ENCODE results near the gene WASF1. TPM values are rescaled to one million over a fixed set of nuclear protein-coding genes. Genes with fewer than 3 reads are reported as not detected.
A peak's percentile ranks its signal among the peaks of the same experiment; 100 is the strongest.

Gene WASF1
- total and polyA plus RNA-seq, 7 experiments from 2014 or later, result 0.19 to 4.7 (median 0.51) TPM

DNA sequence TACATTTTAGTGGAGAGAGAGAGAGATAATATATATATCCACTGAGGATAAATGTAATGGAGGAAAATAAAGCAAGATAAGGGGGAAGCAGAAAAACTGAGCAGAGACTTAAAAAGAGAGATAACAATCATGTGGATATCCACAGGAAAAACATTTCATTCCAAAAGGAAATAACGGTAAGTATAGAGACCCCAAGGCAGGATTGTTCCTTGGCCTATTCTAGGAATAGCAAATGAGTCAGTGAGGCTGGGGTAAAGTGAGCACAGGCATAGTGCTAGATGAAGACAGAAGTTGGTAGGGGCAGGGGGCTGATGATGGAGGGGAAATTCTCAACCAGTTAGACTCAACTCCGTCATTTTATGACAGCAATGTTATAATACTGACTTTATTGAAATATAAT is 12.0 kb upstream of the WASF1 start:
- H3K4me1 Mint-ChIP-seq, result peaks cover 11 to 28% (median 26%) of the 10 kb centered on the region in 7 donors
- H3K4me3 ChIP-seq (ENCODE audit: low read length), result no peak overlapping the region
- no peak overlapping the region for H3K27ac Mint-ChIP-seq
- H3K27ac ChIP-seq (ENCODE audit: low read depth, low read length), result no peak overlapping the region
- H3K27me3 Mint-ChIP-seq, result no peaks in the 10 kb centered on the region
- no peak for ATAC-seq
- POLR2A ChIA-PET, result interaction anchor here (1.0 kb wide), 2 partner anchors 10 to 11 kb away, joined by 3 to 7 read pairs; partner anchors contain the start of gene CDC40
- H3K4me1 ChIP-seq (ENCODE audit: control insufficient read depth in 2 of 2, insufficient read depth in 2 of 2, low read length in 2 of 2), result peaks cover 4 to 13% of the 10 kb centered on the region in 2 donors
- no peaks in the 10 kb centered on the region for H3K9me3 Mint-ChIP-seq
- no peaks in the 10 kb centered on the region for H3K9me3 ChIP-seq (ENCODE audit: control insufficient read depth in 2 of 3, low read length in 3 of 3)
- no peak overlapping the region for H3K4me3 Mint-ChIP-seq
- CTCF ChIA-PET, result no interaction called here
- intact Hi-C loops (cut with micrococcal nuclease), result no loop called here
- H3K36me3 ChIP-seq (ENCODE audit: control insufficient read depth in 2 of 3, insufficient read depth in 3 of 3, low read length in 3 of 3), result peaks cover 0 to 13% (median 0%) of the 10 kb centered on the region in 3 experiments
- H3K36me3 Mint-ChIP-seq, result peaks cover 0 to 13% (median 10%) of the 10 kb centered on the region in 5 donors
- no peak for DNase-seq
- H3K27me3 ChIP-seq (ENCODE audit: control insufficient read depth in 2 of 2, insufficient read depth in 2 of 2, low read length in 2 of 2), result no peaks in the 10 kb centered on the region

DNA sequence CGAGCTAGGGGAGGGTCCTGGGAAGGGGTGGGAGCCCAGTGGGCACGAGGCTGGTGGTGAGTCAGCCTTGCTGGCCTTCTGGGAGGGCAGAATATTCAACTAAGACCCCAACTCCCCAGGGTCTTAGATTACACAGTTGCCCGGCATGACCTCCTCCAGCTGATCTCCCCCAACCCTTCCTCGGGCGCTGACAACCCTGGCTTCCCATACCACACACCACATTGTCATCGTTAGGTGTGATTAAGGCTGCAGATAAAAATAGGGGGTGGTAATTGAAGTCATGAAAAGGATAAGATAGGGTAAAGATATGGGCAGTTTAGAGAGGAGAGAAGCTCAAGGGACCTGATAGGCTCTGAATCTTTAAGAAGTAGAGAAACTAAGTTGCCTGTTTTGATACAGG is 11.3 kb upstream of the WASF1 start:
- H3K36me3 ChIP-seq (ENCODE audit: control insufficient read depth in 2 of 3, insufficient read depth in 3 of 3, low read length in 3 of 3), result peaks cover 0 to 13% (median 0%) of the 10 kb centered on the region in 3 experiments
- intact Hi-C loops (cut with micrococcal nuclease), result no loop called here
- Mint-ChIP-seq H3K9me3 (no peaks in the 10 kb centered on the region), H3K27ac (no peak overlapping the region), H3K36me3 (peaks cover 0 to 16% (median 10%) of the 10 kb centered on the region in 5 donors), H3K4me3 (no peak overlapping the region), H3K27me3 (no peaks in the 10 kb centered on the region), H3K4me1 (peaks cover 15 to 30% (median 20%) of the 10 kb centered on the region in 7 donors)
- no peak overlapping the region for H3K4me3 ChIP-seq (ENCODE audit: low read length)
- H3K27me3 ChIP-seq (ENCODE audit: control insufficient read depth in 2 of 2, insufficient read depth in 2 of 2, low read length in 2 of 2), result no peaks in the 10 kb centered on the region
- POLR2A ChIA-PET, result interaction anchor here (1.0 kb wide), 2 partner anchors 9 to 10 kb away, joined by 3 to 7 read pairs; partner anchors contain the start of gene CDC40
- DNase-seq (no peak), ATAC-seq (no peak)
- no peak overlapping the region for H3K27ac ChIP-seq (ENCODE audit: low read depth, low read length)
- H3K9me3 ChIP-seq (ENCODE audit: control insufficient read depth in 2 of 3, low read length in 3 of 3), result no peaks in the 10 kb centered on the region
- CTCF ChIA-PET, result no interaction called here
- peaks cover 4 to 13% of the 10 kb centered on the region in 2 donors for H3K4me1 ChIP-seq (ENCODE audit: control insufficient read depth in 2 of 2, insufficient read depth in 2 of 2, low read length in 2 of 2)

DNA sequence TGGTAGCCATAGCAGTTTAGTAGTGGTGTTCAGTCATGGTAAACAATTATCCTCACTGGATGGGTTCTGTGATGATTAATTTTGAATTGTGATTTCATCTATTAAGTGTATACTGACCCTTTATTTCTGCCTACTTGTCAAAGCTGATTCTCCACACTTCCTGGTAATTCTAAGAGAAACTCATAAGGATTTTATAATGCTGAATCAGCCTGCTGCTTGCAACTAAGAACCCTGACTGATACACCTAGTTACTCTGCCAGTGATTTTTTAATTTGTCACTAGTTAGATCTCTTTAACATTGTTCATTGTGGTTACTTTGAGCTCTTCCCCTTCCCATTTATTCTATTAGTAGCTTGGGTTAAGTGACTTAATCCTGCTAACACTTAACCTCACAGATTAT is 9.3 kb upstream of the WASF1 start:
- Histone ChIP-seq H3K27me3 (ENCODE audit: control insufficient read depth in 2 of 2, insufficient read depth in 2 of 2, low read length in 2 of 2) (no peaks in the 10 kb centered on the region), H3K4me1 (ENCODE audit: control insufficient read depth in 2 of 2, insufficient read depth in 2 of 2, low read length in 2 of 2) (peaks cover 4 to 13% of the 10 kb centered on the region in 2 donors), H3K36me3 (ENCODE audit: control insufficient read depth in 2 of 3, insufficient read depth in 3 of 3, low read length in 3 of 3) (peaks cover 0 to 6% (median 0%) of the 10 kb centered on the region in 3 experiments), H3K27ac (ENCODE audit: low read depth, low read length) (no peak overlapping the region), H3K4me3 (ENCODE audit: low read length) (no peak overlapping the region), H3K9me3 (ENCODE audit: control insufficient read depth in 2 of 3, low read length in 3 of 3) (no peaks in the 10 kb centered on the region)
- DNase-seq (no peak), ATAC-seq (no peak)
- Mint-ChIP-seq H3K9me3 (no peaks in the 10 kb centered on the region), H3K27ac (no peak overlapping the region), H3K4me3 (peak overlapping the region in 1 of 10 donors; percentile 37), H3K36me3 (peaks cover 0 to 9% (median 4%) of the 10 kb centered on the region in 5 donors), H3K4me1 (peaks cover 3 to 24% (median 18%) of the 10 kb centered on the region in 7 donors), H3K27me3 (no peaks in the 10 kb centered on the region)
- intact Hi-C loops (cut with micrococcal nuclease), result loop anchor here (2.0 to 10.0 kb wide), 5 partner anchors 39 to 1896 kb away; partner anchors contain the start of genes AMD1 (in 1 of the 2), FAM229B (in 1 of the 2) and TUBE1 (in 1 of the 2)
- CTCF ChIA-PET, result interaction anchor here (1.2 kb wide), 1 partner anchor 10 kb away, joined by 3 read pairs; no protein-coding TSS in a partner anchor
- POLR2A ChIA-PET, result interaction anchor here (0.6 to 1.6 kb wide), 3 partner anchors 8 to 493 kb away, joined by 3 to 4 read pairs (median 3); partner anchors contain the start of genes CDC40 and WASF1

DNA sequence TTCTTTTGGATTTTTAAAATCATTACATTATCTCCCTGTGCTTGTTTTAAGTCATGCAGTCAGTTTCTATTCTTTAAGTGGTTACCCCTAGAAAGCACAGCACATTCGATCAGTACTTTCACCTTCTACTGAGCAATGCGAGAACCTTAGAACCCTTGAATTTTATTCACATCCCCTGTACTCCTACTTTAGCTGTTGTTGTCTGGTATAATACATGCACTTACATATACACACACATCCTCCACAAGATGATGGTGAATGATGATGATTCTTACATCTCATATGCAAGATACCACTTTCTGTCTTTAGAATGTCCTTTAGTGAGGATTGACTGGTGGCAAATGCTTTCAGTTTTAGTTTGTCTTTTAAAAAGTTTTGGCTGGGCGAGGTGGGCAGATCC is 6.4 kb upstream of the WASF1 start:
- H3K27ac ChIP-seq (ENCODE audit: low read depth, low read length), result no peak overlapping the region
- H3K9me3 ChIP-seq (ENCODE audit: control insufficient read depth in 2 of 3, low read length in 3 of 3), result no peaks in the 10 kb centered on the region
- DNase-seq (no peak), ATAC-seq (no peak)
- CTCF ChIA-PET, result no interaction called here
- POLR2A ChIA-PET, result interaction anchor here (0.7 kb wide), 1 partner anchor 1135 kb away, joined by 3 read pairs; no protein-coding TSS in a partner anchor
- H3K27me3 ChIP-seq (ENCODE audit: control insufficient read depth in 2 of 2, insufficient read depth in 2 of 2, low read length in 2 of 2), result no peaks in the 10 kb centered on the region
- peaks cover 0 to 7% (median 4%) of the 10 kb centered on the region in 5 donors for H3K36me3 Mint-ChIP-seq
- H3K9me3 Mint-ChIP-seq, result no peaks in the 10 kb centered on the region
- peak overlapping the region in 3 of 9 donors; percentile 5 to 27 (median 16) for H3K27ac Mint-ChIP-seq
- H3K36me3 ChIP-seq (ENCODE audit: control insufficient read depth in 2 of 3, insufficient read depth in 3 of 3, low read length in 3 of 3), result no peaks in the 10 kb centered on the region
- H3K4me3 ChIP-seq (ENCODE audit: low read length), result no peak overlapping the region
- no peaks in the 10 kb centered on the region for H3K27me3 Mint-ChIP-seq
- intact Hi-C loops (cut with micrococcal nuclease), result loop anchor here (5.0 to 10.0 kb wide), 4 partner anchors 41 to 1899 kb away; partner anchors contain the start of genes AMD1 (in 1 of the 2), FAM229B (in 1 of the 2) and TUBE1 (in 1 of the 2)
- peaks cover 0 to 22% (median 16%) of the 10 kb centered on the region in 7 donors for H3K4me1 Mint-ChIP-seq
- peak overlapping the region in 9 of 10 donors; percentile 2 to 62 (median 42) for H3K4me3 Mint-ChIP-seq
- peaks cover 19 to 31% of the 10 kb centered on the region in 2 donors for H3K4me1 ChIP-seq (ENCODE audit: control insufficient read depth in 2 of 2, insufficient read depth in 2 of 2, low read length in 2 of 2)

DNA sequence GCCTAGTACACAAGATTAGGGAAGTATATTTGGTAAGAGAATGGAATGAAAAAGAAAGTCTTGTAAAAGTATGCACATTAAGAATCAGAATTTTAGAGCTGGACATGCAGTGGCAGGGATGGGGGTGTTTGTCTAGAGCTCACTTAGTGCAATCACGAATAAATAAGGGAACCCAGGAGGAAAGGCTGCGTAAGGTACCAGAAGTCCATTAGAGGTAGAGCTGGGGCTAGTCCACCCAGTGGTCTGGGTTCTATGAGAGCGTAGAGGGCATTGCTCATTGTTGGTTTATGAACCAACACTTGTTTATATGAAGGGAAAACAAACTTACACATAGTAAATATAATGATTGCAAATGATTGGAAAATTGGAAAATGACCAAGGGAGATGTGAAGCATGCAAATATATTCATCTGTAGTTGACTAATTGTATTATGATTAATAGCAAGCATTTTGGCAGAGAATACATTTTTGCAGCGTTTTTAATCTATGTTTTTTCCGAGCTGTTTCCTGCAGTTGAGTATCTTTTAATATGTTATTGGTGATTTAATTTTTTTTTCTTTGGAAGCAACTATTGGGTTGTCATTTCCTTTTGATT is 3.9 kb upstream of the WASF1 start:
- DNase-seq, result no peak

DNA sequence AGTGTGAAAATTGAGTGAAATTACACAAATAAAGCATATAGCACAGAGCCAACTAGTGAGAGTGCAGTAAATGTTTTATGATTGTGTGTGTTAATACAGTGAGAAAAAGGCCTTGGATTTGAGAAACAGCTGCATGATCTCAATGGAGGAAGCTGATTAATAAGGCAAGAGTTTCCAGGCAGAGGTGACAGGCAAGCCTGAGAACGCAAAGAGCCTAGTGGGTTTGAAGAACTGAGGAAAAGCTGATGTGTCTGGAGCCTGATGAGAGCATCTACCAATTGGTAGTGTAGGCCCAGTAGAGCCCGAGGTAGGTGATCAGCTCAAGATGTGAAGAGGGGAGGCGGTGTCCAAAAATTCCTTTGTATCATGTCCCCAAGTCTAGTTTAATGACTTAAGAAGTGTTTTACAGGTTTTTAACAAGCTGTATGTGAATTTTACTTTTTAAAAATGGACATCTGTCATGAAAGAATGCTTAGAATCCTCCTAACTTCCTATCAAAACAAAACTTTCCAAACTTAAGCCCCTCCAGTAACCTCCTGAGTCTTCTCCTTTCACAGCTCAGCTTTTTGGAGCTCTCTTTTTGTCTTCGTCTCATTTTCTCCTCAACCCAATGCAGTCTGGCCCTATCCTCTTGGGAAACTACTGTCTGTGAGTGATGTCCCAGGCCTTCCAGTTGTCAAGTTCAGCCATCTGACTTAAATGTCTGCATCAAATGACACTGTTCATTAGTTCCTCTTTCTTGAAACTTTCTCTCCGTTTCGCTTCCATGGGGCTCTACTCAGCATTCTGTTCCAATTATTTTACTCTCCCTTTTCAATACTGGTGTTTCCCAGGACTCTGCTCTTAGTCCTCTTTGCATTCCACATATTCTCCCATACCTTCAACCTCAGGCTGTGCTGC is 1.9 kb upstream of the WASF1 start:
- intact Hi-C loops (cut with micrococcal nuclease), result loop anchor here in 1 of 2 donors (2.0 to 10.0 kb wide), 7 partner anchors 19 to 1903 kb away; partner anchors contain the start of genes AMD1, FAM229B, TUBE1 and ZBTB24
- peaks cover 0 to 5% (median 0%) of the 10 kb centered on the region in 3 experiments for H3K36me3 ChIP-seq (ENCODE audit: control insufficient read depth in 2 of 3, insufficient read depth in 3 of 3, low read length in 3 of 3)
- CTCF ChIA-PET, result interaction anchor here (1.2 to 1.6 kb wide), 4 partner anchors 142 to 799 kb away, joined by 3 to 5 read pairs (median 3); partner anchors contain the start of gene AK9
- ATAC-seq (no peak), DNase-seq (no peak)
- H3K27me3 ChIP-seq (ENCODE audit: control insufficient read depth in 2 of 2, insufficient read depth in 2 of 2, low read length in 2 of 2), result no peaks in the 10 kb centered on the region
- H3K4me3 Mint-ChIP-seq, result no peak overlapping the region
- H3K4me3 ChIP-seq (ENCODE audit: low read length), result peak overlapping the region; percentile 83
- no peak overlapping the region for H3K27ac Mint-ChIP-seq
- POLR2A ChIA-PET, result interaction anchor here (0.7 to 1.9 kb wide), 7 partner anchors 7 to 1087 kb away, joined by 3 to 5 read pairs (median 3); no protein-coding TSS in a partner anchor
- peaks cover 0 to 5% (median 4%) of the 10 kb centered on the region in 5 donors for H3K36me3 Mint-ChIP-seq
- peak overlapping the region; percentile 90 for H3K27ac ChIP-seq (ENCODE audit: low read depth, low read length)
- no peaks in the 10 kb centered on the region for H3K9me3 Mint-ChIP-seq
- H3K27me3 Mint-ChIP-seq, result peaks cover 0 to 11% (median 0%) of the 10 kb centered on the region in 5 donors
- H3K4me1 Mint-ChIP-seq, result peaks cover 5 to 19% (median 15%) of the 10 kb centered on the region in 7 donors
- no peaks in the 10 kb centered on the region for H3K9me3 ChIP-seq (ENCODE audit: control insufficient read depth in 2 of 3, low read length in 3 of 3)
- H3K4me1 ChIP-seq (ENCODE audit: control insufficient read depth in 2 of 2, insufficient read depth in 2 of 2, low read length in 2 of 2), result peaks cover 17 to 23% of the 10 kb centered on the region in 2 donors

More for the DNA sequence above, 3.9 kb upstream of the WASF1 start:
- no peaks in the 10 kb centered on the region for H3K27me3 ChIP-seq (ENCODE audit: control insufficient read depth in 2 of 2, insufficient read depth in 2 of 2, low read length in 2 of 2)
- H3K4me3 ChIP-seq (ENCODE audit: low read length), result no peak overlapping the region
- Mint-ChIP-seq H3K36me3 (peaks cover 0 to 7% (median 5%) of the 10 kb centered on the region in 5 donors), H3K4me3 (no peak overlapping the region), H3K9me3 (no peaks in the 10 kb centered on the region), H3K27ac (no peak overlapping the region), H3K4me1 (peaks cover 3 to 25% (median 17%) of the 10 kb centered on the region in 7 donors), H3K27me3 (peaks cover 0 to 2% (median 0%) of the 10 kb centered on the region in 5 donors)
- no peaks in the 10 kb centered on the region for H3K9me3 ChIP-seq (ENCODE audit: control insufficient read depth in 2 of 3, low read length in 3 of 3)
- ATAC-seq, result no peak
- intact Hi-C loops (cut with micrococcal nuclease), result loop anchor here in 1 of 2 donors (5.0 to 10.0 kb wide), 4 partner anchors 114 to 1901 kb away; partner anchors contain the start of genes AMD1, FAM229B and TUBE1
- H3K27ac ChIP-seq (ENCODE audit: low read depth, low read length), result no peak overlapping the region
- H3K36me3 ChIP-seq (ENCODE audit: control insufficient read depth in 2 of 3, insufficient read depth in 3 of 3, low read length in 3 of 3), result peaks cover 0 to 5% (median 0%) of the 10 kb centered on the region in 3 experiments
- H3K4me1 ChIP-seq (ENCODE audit: control insufficient read depth in 2 of 2, insufficient read depth in 2 of 2, low read length in 2 of 2), result peaks cover 21 to 24% of the 10 kb centered on the region in 2 donors
- ChIA-PET CTCF (no interaction called here), POLR2A (no interaction called here)

Data from naive thymus-derived CD4-positive, alpha-beta T cell (primary cell).